ENCODE data around the gene ABT1.
"Not testable (repeated sequence)": the region's sequence is repeated elsewhere in the genome, so short reads cannot be mapped to it uniquely, and the experiment has no call there.

The ABT1 gene

DNA sequence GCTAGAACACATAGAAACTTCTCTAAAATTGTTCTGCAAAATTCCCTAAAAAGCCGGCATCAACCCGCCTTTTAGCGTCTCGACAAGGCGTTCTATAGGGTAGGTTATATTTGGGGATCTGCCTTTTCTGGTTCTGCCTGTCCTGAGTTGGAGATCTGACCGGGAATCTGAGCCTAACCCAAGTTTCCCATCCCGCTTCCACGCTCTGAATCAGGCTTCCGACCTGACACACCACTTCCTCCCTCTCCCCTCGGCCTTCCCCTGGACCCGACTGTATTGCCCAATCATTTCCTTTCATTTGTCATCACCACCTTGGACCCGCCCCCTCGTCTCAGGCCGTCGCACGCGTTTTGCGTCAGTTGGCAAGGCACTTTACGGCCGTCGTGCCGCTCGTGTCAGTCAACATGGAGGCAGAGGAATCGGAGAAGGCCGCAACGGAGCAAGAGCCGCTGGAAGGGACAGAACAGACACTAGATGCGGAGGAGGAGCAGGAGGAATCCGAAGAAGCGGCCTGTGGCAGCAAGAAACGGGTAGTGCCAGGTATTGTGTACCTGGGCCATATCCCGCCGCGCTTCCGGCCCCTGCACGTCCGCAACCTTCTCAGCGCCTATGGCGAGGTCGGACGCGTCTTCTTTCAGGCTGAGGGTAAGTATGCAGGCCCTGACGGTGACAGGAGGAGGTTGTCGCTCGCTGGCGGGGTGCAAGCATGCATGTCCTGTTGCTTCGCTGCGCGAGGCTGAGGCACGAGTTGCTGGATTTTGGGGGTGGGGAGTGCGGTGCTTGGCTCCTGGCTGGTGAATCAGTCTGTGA, at the start of gene ABT1:
Gene ABT1 (plus strand): TSS at position 375 of the 810 bp plus-strand sequence. CDS start 30 bp downstream, at position 405.
- peak; percentile 99 for DNase-seq

DNA sequence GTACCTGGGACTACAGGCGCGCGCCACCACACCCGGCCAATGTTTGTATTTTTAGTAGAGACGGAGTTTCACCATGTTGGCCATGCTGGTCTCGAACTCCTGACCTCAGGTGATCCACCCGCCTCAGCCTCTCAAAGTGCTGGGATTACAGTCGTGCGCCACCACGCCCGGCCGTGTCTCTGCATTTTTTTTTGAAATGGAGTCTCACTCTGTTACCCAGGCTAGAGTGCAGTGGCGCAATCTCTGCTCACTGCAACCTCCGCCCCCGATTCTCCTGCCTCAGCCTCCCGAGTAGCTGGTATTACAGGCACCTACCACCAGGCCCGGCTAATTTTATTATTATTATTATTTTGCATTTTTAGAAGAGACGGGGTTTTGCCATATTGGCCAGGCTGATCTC, 49.4 kb upstream of the ABT1 start:
- not testable (repeated sequence) for DNase-seq

DNA sequence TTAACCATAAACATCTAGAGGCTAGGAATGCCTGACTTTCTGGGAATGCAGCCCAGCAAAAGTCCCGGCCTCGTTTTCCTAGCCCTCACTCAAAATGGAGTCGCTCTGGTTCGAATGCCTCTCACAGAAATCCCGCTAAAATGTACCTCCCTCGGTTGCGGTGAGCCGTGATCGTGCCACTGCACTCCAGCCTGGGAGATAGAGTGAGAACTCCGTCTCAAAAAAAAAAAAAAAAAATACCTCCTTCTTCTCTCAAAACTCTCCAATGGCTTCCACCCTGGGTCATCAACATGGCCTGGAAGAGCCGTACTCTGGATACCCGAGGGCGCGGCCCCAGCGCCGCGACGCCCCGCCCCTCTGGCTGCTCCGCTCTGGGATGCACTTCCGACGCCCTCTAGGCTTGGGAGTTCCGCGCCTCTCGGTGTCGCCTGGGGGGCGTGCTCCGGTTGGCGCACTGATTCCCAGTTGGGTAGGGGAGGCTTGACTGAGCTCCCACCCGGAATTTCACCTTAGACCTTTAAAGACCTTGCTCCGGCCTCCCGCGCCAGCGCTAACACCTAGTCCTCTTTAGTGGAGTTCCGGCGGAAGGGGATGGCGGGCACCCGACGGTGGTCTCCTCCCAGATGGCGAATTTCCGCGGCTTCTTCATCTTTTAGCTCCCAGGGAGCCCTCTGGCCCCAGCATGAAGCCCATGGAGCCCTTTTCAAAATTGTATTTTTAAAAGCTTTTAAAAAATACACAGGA, 46.3 kb upstream of the ABT1 start:
- peak; percentile 81 for DNase-seq

DNA sequence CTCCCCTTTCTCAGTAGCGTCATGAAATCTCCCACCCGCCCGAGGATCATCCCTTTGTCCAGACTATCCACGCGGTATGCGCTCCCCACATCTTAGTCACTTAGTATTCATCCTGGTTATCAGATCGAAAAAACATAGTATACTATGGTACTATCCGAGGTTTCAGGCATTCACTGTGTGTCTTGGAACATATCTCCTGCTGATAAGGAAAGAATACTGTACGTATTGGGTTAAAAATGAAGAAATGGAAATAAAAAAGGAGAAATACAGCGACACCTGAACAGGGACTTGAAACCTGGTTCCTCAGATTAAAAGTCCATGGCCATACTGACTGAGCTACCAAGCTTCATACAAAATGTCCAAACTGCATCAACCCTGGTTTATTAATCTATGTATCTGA, 44.5 kb upstream of the ABT1 start:
- no peak for DNase-seq

DNA sequence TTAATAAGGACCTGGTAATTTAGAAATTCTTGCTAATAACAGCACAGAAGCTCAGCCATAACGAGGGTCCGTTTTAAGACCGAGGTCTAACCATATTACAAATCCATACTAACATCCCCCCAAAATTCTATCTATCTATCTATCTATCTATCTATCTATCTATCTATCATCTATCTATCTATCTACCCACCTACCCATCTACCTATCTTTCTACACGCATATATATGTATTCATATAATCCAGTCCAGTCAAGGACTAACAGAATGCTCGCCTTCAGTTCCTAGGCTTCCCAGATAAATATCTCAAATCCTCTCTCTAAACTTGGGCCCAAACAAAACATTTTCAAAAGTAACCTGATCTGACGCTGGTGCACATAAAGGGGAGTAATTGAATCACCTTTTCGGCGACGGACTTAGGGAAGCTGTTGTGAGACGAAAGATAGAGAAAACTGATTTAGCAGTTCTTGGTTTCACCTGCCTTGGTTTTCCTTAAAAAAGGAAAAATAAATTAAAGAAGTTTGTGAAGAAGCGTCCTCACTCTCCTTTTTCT, 44.0 kb upstream of the ABT1 start:
- peak; percentile 19 for DNase-seq

DNA sequence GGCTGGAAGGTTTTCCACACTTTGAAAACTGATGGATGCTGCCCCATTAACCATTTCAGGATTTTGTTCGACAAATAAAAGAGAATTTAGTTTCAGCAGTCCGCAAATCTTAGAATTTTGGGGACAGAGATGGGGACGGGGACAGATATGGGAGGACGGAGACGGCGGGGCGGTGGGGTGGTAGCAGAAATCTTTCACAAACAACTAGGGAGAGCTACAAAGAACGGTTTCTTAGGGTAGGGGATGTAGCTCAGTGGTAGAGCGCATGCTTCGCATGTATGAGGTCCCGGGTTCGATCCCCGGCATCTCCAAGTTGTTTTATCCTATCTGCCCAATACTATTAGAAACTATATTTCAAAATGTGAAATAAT, 43.5 kb upstream of the ABT1 start:
- peak; percentile 88 for DNase-seq

DNA sequence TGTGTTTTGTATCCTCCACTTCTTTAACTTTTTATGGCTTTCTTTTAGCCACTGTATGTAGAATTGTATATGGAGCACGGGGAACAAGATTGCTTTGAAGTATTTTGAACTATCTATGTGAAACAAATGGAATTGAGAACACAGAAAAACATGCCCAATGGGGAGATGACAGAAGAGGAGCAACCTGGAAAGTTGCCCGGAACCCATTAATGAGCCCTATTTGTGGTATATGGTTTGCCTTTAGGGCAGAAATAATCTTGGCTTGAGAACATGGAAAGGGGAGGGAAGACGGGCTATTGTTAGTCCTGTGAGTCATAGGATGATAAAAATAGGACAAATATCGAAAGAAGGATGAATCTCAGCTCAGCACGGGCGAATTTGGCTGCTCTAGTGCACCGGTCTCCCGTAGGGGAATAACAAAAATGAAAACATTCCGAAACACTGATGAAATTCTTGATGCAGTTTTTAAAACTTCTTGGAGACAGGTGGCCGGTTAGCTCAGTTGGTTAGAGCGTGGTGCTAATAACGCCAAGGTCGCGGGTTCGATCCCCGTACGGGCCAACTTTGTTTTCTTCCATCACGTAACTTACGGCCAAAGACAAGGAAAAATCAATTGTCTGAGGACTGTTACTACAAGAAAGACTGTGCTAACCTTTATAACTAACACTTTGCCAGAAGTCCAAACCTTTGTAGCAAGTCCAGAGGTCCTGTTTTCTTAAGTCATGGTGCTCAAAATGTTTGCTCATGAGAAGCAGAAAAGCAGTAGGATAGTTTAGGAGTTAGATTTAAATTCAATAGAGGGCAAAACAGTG, 42.9 kb upstream of the ABT1 start:
- peak; percentile 90 for DNase-seq

DNA sequence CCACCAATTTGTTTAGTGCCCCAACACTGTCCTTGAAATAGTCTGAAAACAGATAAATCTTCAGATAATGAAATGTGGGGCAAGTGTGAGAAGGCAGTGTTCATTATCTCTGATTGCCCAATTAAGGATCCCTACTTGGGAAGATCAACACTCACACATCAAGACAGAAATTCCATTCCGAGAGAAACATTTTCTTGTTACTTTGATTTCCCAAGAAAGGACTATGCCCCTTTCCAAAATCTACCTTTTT, 42.4 kb upstream of the ABT1 start:
- DNase-seq: no peak

DNA sequence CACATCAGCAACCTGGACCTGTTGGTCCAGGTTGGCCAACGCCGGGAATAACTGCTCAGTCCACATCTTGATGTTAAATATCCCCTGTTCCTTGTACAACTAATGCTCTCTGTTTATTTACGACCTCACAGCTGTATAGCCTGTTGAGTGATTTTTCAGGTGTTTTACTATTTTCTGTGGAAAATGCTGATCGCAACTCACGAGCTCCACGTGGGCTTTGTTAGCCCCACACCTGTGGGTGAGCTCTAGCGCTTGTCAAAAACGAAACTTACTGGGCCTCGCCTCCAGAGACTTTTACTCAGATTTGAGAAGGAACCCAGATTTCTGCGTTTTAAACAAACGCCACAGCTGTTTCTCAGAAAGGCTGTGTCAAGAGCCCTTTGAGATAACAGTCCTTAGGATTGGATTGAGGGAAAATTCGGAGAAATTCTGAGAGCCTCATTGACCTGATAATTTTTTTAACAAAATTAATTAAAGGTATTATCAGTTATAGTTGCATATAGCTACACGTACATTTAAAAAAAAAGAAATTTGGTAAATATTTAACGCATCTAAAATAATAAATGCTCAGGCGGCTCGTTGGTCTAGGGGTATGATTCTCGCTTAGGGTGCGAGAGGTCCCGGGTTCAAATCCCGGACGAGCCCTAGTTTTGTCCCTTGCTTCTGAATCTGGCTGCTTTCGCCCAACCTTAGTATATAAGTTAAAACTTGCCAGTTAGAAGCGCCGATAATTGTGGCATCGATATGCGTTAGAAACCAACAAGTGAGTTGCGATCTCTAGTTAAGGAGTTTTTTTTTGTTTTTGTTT, 41.9 kb upstream of the ABT1 start:
- DNase-seq: peak; percentile 87

DNA sequence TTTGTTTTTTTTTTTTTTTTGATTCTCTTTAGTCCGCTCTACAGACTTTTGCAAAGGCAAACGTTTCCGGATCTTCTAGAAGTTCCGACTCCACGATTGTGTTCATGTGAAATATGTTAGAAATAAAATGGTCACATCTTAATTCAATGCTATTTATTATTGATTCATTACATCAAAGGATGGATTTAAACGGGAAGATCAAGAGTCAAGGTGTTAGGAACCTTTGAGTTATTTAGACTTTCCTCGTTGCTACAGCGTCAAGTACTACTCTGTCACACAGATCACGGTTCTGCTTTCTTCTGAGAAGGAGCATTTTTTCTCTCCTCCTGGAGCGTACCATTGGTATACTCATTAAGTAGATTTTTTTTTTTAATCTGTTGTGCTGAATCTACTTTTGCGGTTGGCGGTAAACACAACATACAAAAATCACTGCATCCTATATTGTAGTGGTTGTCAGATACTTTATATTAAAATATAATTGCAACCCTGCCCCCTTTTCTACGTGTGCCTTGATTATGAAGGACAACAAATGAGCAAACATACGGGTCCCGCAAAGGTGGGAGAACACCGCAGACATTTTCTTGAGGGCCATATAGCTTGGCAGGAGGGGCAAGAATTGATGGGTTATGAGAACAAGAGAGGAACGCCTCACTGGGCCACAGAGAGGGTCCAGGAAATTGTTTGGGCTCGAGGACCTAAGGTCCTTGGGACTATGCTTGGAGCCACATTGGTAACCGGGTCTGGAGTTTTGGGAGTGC, 41.1 kb upstream of the ABT1 start:
- no peak for DNase-seq

DNA sequence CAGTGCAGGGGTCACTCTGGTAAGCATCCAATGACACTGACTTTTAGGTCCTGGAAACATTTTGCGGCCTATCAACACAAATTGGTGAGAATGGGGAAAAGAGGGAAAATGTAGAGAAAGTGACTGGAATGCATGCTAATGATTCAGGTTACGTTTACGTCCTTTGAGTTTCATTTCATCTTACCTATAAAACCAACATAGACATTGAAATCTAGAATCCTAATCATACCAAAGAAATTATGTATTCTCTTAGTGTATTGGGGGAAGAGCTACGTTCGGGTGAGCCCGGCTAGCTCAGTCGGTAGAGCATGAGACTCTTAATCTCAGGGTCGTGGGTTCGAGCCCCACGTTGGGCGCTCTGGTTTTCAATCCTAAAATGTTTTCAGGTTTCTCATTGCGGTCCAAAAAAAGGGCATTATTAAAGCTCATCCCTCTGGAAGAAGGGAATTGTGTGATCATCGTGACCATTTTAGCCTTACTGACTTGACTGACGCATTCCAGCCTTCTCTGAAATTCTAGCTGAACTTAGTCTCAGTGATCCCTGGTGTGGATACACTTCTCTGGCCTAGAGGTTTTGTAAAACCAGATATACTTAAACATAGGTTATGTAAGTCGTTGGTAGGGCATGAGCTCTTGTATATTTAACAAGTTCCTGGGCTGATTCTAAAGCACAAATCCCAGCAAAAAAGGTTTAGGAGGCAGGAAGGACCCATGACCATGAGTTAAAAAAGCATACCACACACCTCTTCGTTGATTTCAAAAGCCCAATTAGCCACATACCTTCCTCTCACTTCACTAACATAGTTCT, 40.3 kb upstream of the ABT1 start:
- DNase-seq: peak; percentile 86

DNA sequence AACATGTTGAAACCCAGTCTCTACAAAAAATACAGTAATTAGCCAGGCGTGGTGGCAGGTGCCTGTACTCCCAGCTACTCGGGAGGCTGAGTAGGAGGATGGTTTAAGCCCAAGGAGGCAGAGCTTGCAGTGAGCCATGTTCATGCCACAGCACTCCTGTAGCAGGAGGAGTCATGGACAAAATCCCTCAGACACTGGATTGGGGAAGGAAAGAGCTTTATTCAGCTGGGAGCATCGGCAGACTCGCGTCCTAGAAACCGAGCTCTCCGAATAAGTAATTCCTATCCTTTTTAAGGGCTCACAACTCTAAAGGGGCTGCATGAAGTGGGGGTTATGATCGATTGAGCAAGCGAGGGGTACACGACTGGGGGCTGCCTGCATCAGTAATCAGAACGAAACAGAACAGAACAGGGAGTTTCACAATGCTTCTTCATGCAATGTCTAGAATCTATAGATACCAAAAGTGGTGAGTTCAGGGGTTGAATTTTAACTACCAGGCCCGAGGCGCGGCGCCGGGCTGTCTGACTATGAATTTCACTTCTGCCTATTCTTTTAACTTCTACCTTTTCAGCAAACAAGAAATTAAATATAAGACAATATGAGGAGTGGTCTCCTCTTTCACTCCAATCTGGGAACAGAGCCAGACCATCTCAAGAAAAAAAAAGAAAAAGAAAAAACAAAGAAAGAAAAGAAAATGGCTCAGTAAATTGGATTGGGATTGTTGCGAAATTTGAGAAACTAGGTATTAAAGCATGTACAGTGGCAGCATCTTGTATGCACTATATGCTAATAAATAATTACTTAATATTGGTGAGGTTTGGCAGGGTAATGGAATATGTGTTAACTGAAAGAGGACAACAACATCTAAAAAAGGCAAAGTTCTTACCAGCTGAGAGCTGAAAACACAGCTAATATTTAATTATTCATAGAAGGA, 35.0 kb upstream of the ABT1 start:
- DNase-seq: no peak

DNA sequence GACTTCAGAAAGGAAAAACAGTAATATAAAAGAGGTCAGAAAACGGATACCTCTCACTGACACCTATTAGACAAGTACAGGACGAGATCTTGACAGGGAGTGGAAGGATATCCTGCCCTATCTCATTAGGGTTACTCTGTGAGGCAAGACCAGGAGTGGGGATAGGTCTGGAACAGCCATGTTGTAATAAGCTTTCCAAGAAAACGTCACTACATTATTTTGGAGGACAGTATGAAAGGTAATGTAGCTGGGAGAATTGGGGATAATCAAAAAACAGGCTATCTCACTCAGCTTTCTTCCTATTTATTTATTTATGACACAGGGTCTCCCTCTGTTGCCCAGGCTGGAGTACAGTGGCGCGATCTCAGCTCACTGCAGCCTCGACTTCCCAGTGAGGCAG, 33.3 kb upstream of the ABT1 start:
- no peak for DNase-seq

DNA sequence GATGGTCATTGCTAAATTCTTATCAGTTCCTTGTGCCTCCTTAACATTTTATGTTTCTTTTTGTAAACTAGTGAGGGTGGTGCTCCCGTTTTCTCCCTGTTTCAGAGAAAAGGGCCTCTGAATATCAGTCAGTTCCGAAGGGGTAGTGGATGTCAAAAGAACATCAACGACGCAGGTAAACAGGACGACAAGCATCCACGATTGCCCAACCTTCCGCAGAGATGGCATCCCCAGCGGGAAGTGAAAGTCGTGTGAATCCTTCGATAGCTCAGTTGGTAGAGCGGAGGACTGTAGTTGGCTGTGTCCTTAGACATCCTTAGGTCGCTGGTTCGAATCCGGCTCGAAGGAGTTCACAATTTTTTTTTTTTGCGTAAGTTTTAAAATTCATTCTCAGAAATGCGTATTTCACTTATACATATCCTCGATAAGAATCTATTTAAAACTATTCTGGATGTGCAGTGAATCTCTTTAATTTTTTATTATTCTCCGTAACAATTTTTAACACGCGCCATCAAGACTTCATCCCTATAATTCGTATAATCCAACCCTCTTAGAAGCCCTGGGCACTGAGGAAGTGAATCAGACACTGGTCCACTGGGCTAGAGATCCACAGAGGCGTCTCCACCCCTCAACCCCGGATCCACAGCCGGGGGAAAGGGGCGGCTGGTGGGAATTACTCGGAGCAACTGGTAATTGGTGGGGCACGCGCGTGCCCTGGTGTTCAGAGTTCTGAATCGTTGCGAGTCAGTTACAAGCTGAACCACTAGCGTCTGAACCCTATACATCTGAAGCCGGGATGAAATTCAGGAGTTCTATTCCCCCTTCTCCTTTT, 27.9 kb upstream of the ABT1 start:
- peak; percentile 92 for DNase-seq

DNA sequence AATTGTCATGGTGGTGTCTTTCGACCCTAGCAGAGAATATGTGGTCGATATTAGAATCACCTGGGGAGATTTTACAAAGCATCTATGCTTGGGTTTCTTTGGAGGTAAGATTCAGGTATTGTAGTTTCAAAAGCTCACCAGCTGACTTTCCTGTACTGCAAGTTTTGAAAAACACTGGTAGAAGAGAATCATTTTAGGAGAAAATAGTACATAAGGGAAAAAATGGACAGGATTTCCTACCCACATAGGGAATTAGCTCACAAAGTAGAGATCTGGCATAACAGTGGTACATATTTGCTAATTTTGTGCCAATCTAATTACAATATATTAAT, 27.4 kb upstream of the ABT1 start:
- DNase-seq: no peak

DNA sequence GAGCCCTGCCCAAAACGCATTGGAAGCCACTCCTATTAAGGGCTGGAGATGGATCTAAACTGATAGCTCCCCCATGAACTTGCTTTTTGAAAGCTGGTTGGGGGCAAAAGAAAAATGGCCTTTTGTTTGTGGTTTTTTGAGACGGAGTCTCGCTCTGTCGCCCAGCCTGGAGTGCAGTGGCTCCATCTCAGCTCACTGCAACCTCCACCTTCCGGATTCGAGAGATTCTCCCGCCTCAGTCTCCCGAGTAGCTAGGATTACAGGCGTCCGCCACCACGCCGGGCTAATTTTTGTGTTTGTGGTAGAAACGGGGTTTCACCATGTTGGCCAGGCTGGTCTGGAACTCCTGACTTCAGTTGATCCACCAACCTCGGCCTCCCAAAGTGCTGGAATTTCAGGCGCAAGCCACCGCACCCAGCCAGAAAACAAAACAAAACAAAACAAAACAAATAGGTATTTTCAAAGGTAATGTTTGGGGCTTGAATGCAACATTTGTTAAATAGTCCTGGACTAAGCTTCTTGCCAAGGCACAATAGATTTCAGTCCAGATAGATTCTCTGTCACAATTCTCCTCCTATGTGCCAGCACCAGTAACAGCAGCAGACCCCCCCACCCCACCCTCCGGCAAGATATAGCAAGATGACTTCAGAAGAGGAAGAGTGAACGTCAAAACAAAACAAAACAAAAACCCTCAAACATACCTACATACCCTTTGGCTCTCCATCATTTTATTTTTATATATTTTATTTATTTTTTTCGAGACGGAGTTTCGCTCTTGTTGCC, 26.5 kb upstream of the ABT1 start:
- peak; percentile 59 for DNase-seq

DNA sequence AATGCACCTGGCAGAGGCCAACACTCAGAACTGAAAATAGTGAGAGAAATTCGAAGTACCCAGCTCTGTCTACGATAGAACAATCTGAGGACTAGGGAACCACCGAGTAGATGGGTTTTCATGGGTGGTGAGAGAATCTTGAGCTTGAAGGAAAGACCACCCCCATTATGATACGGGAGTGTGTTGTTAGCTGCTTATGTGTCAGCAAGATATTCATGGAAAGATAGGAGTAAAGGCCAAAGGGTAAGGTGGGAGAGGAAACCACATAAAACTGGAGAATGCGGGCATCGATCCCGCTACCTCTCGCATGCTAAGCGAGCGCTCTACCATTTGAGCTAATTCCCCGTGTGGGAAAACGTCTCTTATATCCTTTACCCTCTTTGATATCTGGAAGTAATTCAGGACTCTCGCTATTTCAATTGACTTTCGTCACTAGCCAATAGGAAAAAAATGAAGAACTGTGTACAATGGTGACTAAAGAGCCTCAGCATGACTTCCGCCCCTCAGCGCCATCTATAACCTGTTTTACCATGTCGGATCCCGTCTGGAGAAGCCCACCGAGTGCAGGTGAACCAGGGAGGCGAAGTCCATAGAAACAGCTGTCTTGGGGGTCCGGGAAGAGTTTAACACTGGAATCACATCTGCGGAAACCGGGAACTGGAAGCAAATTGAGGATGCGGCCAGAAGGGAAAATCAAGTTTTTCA, 25.0 kb upstream of the ABT1 start:
- DNase-seq: peak; percentile 91
